GM12892 (cell line): ENCODE measurements around the gene TENM3.

Source experiments
- POLR2A ChIP-seq: IDR thresholded peaks from 2 replicates; pipeline ENCODE4 v1.6.1; 2011; ENCODE audit warnings: low read depth, low read length, control low read depth
- POLR2AphosphoS5 ChIP-seq: IDR thresholded peaks from 2 replicates; pipeline ENCODE4 v1.6.1; 2011; ENCODE audit warnings: low read depth, low read length, control low read depth

DNA sequence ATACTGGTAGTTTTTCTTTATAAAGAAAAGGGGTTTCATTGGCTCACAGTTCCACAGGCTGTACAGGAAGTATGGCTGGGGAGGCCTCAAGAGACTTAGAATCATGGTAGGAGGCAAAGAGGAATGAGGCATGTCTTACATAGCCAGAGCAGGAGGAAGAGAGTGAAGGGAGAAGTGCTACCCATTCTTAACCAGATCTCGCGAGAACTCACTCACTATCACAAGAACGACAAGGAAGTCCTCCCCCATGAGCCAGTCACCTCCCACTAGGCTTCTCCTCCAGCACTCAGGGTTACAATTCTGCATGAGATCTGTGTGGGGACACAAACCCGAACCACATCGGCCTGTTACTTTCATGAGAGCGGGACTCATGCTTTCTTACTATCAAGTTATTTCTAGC is 240.5 kb downstream of the TENM3 start:
- TF ChIP-seq POLR2A = no peak
- no peak for TF ChIP-seq POLR2AphosphoS5
